Left hindlimb (tissue), 1 donor: Measurements from ENCODE around the gene TMEFF2.
A peak's percentile ranks its signal among the peaks of the same experiment; 100 is the strongest.
"Not testable (repeated sequence)": the region's sequence is repeated elsewhere in the genome, so short reads cannot be mapped to it uniquely, and the experiment has no call there.

ENCODE experiments used
- DNase-seq: peaks from one replicate; pipeline ENCODE4 v3.0.0-alpha.2; 2018

Gene TMEFF2

DNA sequence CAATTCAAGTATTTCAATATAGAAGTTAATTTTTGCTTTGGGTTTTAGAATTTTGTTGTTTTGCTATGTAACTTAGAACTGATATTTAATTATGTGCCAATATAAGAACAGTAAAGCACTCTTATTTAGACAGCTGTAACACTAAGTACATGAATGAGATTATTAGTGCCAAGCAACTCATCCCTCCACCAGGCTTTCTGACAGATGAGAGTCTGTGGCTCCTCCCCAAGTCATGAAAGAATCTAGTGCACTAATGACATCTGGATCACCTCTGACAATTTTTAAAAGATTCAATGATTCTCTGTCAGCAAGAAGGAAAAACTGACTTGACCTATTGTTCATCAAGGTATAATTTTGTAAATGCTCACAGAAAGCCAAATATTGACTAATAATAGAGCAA, 67.8 kb downstream of the TMEFF2 start:
- DNase-seq = no peak

DNA sequence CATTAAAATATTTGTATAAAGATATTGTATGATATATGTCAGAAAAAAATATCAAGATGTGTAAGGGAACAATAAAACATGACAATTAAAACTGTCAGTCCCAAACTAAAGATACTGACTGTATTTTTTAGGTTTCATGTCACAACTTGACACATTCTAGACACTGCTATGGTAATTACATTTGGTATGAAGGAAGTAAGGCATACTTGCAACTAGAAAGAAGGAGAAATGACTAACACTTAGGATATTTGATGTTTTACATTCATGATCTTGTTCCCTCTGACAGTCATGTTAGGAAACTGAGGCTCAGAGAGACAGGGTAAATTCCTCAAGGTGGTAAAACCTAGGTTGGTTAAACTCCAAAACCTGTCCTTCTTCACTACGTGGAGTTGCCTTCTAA, 68.3 kb downstream of the TMEFF2 start:
- no peak for DNase-seq

DNA sequence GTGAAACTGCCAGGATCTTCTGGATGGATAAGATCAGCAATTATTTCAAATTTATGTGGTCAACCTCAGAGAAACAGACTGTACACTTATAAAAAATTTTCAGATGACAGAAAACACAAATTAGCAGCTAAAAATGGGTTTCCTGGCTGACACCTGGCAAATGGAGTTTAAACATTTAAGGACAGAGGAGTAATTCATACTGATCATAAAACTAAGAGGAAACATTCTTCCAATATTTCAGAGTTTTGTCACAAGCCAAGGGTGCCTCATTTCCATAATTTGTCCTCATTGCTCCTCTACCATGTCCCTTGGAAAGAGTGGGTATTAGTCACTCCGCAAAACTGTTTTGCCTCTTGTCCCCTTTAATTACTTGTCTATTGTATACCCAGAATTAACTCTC, 70.2 kb downstream of the TMEFF2 start:
- DNase-seq = no peak

DNA sequence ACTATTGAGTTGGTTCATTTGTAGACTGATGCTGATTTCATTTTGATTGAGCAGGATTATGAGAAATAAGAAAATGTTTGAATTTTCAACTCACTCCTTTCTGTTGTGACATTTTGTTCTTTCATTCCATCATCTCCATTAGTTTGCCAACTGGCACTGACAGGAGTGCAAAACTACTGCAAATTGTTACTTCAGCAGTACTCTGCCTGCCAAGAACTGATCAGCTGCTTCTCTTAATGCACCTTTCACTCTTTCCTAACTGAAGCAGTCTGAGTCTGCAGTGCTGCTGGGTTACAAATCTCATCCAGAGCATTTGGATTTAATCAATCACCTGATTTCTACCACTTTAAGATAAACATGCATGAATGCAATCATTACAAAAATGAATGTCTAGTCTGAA, 70.9 kb downstream of the TMEFF2 start:
- peak; percentile 35 for DNase-seq

DNA sequence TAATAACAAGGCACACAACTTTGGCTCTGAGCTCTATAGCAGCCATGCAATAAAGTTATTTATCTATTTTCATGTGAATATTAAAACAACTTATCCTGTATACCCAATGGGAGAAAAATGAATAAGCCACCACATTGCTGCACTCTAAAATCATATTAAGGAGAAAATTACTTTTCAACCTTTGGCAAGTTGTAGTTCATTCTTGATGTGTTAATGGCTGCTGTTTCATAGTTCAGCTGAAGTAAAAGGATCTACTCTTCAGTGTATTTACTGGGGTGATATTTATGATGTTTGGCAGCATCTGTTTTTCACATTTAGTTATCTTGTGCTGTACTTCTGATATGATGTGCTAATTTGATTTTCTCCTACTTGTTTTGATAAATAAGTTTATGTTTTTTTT, 71.8 kb downstream of the TMEFF2 start:
- DNase-seq = no peak

DNA sequence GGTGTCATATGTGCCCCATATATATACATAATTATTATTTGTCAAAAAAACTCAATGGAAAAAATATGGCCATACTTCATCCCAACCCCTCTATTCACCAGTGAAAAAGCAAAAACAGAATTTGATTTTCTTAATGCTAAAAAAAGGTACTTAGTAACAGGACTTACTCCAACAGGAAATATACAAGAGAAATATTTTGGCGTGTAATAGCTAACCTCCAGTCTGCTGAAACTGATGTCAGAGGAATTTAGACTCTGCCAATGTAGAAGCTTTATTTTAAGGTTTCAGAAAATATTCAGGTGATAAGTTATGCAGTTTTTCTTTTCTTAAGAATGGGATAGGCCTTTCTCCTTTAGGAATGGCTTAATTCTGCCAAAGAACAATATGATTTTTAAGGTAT, 72.6 kb downstream of the TMEFF2 start:
- DNase-seq = no peak

DNA sequence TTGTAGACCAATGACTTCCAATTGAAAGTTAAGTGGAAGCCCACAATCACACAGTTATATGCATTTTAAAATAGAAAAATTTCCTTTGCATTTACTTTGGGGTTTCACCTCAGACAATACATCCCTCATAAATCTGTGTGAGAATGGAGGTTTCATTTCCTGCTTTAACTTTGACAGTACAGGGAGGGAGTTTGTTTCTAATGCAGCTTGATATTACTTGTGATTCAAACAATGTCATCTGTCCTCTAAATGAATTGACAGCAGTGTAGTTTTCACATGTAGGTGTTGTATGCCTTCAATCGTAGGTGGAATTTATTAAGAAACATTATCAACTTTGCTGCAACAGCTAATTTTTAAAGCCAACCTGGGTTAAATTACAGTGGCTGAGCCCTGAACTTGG, 75.2 kb downstream of the TMEFF2 start:
- no peak for DNase-seq

DNA sequence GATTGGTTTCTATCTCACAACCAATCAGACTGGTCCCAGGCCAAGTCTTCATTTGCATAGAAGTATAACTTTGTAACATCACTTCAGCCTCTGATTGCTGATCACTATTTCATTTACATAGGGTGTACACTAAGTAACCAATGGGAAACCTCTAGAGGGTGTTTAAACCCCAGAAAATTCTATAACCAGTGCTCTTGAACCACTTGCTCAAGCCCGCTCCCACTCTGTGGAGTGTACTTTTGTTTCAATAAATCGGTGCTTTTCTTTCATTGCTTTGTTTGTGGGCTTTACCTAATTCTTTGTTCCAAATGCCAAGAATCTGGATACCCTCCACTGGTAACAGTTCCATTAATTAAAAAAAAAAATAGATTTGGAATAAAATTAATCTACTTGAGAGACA, 77.0 kb downstream of the TMEFF2 start:
- no peak for DNase-seq

DNA sequence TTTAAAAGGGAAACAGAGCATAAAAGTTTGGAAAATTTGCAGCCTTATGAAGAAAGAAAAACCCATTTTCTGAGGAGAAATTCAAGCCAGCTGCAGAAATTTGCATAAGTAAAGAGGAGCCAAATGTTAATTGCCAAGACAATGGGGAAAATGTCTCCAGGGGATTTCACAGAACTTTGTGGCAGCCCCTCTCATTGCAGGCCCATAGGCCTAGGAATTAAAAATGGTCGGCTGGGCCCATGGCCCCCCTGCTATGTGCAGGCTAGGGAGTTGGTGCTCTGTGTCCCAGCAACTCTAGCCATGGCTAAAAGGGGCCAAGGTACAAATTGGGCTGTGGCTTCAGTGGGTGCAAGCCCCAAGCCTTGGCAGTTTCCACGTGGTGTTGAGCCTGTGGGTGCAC, 83.2 kb downstream of the TMEFF2 start:
- not testable (repeated sequence) for DNase-seq

DNA sequence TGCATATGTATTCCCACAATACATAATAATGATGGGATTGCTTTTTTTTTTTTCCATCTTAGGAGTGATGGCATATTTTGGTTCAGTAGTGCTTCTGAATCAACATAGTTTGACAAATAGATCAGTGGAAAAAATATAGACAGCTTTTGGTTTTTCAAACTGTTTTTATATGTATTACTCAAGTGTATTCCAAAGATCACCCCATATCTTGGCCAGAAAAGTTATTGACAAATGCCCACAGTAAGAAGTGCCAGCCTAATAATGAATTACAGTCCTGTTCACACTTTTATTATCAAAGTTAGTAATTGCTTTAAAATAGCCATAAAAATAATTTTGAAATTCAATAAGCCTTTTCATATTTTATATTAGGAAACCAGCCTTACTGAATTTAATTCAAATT, 95.0 kb downstream of the TMEFF2 start:
- DNase-seq = no peak

DNA sequence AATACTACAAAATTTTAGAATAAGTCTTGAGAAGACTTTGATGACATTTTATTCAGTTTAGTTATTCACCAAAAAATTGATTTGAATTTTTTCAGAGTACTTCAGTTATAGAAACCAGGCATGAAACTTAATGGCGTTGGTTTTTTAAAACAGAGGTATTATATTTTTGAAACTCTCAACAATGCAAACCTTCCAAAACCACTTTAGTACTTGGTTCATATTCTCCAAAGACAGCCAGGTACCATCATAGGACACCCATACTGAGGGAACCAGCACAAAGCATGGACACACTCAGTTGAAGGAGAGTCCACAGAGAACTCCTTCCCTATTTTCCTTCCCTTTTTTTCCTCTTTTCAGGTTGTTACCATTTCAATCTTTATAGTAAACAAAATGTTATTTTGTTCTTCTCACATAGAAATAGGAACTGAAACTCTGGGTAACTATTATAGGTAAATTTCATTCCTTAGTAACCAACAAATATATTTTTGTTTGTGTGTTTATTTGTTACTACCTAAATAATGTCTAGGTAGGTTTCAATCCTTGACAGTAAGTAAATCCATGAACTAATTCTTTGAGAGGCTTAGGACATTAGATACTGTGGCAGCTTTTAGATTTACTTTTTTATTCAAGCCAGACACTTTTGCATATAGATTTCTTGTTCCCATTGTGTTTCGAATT, 95.8 kb downstream of the TMEFF2 start:
- no peak for DNase-seq

DNA sequence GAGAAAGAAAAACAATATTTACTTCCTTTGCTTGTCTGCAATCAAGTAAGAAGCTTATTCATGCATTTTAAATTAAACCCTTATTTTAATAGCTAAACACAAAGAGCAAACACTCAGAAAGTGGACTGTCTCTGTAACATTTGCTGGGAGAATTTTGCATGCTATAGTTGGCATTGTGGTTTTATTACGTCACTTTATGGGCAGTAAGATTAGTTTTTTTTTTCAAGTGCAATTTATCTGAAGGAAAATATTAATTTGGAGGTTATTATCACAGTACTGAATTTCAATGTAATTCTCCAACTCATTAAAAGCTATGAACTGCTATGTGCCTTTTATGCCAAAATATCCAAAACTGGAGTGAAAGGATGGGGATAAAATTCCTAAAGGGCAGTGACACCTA, 103.3 kb downstream of the TMEFF2 start:
- DNase-seq = no peak

DNA sequence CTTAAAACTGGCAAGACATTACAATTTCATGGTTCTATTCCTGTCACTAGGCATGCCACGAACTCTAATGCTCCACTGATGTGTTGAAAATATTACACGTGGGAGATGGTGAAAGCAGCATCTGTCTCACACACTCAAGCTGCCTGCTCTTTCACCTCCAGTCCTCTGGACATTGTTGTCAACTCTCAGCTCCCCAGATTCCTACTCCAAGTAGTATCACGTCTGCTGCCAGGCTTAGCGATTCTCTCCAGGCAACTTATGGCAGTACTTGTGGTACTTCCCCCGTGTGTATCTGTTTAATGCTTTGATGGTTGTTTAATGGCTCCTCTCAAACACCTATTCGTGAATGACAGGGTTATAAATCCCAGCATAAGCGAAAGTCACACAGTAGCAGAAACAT, 103.8 kb downstream of the TMEFF2 start:
- DNase-seq = no peak

DNA sequence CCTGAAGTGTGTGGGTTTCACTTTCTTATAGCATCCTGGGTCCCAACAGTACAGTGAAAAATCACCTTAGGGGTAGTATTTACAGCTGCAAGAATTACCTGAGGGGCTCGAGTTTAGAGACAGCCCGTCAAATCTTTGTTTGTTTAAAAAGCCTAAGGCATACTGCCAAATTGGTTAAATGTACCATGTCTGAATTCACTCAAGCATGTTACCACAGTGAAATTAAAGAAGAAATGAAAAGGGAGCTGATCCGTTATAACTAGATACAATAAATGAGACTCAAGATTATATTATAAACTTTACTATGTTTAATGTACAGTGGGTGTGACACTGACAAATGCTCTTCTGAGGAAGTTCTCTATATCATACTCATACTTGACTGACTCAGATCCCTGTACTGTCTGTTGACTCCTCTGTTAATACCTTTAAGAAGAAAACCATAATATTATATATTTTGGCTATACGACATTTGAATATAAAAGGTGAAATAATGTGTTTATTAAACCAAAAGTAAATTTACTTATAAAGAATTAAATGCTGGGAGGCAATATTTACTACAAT, 107.3 kb downstream of the TMEFF2 start:
- DNase-seq = no peak

DNA sequence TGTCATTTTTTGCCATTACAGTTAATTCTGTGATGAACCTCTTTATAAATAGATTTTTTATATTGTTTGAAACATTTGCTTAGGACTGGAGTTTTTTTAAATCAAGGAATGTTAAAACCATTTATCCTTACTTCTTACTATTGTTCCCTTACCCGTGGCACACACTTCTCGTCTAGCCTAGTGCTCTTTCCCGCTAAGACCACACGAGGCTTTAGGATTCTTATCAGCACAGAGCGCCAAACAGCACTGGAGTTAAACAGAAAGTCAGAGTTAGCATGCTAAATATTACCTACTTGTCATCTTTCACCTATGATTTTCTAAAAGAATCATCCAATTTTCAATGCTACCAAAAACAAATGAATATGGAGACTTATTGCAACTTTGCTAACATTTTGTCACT, 112.6 kb downstream of the TMEFF2 start:
- no peak for DNase-seq

DNA sequence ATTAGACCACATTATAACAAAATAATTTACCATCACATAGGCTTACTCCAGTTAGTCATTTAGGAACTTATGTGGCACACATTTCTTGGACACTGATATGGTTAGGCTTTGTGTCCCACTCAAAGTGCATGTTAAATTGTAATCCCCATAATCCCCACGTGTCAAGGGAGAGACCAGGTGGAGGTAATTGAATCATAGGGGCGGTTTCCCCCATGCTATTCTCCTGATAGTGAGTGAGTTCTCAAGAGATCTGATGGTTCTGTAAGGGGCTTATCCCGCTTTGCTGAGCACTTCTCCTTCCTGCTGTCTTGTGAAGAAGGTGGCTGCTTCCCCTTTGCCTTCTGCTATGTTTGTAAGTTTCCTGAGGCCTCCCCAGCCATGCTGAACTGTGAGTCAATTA, 114.6 kb downstream of the TMEFF2 start:
- not testable (repeated sequence) for DNase-seq

DNA sequence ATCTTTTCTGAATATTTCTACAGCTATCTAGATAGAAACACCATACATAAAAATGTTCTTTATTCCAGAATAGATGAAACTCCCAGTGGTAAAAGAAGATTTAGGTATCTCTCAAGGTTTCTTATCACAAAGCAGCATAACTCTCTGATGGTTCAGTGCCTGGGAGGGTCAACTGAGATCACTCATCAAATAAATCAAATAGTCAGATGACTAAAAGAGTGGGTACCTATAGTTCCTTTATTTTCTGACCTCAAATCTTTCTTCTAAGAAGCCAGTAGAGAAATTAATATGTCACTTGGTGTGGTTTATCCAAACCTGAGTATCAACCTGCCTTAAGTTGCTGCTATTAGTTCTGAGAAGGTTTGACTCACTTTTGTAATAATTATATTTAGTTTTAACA, 120.9 kb downstream of the TMEFF2 start:
- DNase-seq = no peak

DNA sequence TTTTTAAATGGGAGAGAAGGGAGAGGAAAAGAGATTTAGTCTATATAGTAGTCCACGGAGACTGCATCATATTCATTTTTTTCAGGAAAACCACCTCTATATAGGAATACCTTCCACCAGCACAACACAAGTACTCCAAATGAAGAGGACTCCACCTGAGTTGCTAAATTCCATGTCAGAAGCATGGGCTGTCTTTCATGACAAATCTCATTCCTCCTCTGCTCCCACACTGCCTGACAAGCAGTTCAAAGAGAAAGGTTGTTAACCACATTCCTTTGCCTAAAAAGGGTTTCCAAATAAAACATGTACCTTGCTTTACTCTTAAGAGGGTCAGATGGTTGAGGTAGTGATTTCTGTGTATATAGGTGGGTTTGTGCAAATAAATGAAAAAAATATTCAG, 122.0 kb downstream of the TMEFF2 start:
- no peak for DNase-seq

DNA sequence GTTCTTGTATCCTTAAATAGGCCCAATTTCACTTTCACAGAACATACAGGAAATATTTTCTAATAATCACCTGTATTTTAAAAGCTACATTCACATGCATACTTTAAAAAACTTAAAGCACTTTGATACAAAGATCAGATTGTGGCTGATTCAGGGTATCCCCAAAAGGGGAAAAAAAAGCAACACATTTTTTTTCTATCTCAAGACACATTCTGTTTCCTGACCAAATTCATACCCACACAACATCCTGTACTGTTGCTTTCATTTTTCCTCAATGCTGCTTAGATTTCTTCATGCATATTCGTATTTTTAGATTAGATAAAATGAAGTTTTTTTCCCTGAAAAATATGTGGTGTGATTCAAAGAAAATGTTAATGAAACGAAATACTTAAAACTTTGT, 122.5 kb downstream of the TMEFF2 start:
- DNase-seq = no peak

DNA sequence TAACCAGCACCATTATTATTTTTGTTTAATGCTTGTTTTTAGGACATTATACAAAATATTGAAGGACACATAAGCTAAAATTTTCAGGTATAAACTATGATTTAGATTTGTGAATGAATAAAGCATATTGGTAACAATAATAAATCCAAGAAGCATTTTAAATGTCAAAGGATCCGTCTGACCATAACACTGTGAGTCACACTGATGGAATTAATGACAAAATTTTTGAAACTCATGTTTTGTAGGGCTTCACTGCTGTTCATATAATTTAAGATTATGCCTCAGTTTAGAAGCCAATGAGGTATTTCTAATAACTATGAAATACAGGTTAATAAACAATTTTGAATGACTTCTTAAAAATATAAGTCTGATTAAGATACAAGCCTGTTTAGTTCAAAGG, 124.6 kb downstream of the TMEFF2 start:
- DNase-seq = no peak

DNA sequence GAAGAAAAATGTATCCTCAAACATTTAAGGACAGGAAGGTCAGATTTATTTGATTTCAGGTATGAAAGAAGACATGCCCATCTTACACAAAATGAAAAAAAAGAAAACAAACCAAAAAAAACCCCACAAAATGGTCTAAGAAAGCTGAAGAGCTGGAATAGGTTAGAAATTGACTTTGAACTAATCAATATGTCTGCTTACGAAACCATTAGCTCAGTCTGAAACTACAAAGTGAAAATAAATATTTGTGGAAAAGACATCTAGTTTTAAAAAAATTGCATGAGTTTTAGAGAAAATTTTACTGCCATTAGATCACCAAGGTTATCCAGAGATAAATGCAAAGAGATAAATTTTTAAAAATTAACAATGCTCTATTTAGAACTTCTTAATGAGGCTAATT, 125.3 kb downstream of the TMEFF2 start:
- DNase-seq = no peak

DNA sequence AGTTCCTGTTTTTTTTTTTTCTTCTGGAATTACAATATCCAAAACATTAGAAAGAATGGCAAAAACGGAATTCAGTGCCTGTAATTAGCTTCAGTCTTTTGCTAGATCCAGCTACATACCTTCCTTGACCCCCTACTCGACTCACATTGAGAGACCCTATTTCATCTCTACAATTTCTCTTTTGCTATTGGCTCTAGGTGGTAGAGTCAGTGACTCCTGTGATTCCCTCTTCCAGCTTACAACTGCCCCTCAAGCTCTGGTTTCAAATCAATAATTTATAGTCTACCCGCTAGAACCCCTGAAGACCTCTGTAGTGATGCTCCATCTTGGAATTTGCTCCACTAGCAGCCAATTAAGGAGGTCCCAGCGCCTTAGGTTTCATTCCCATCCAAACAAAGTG, 125.8 kb downstream of the TMEFF2 start:
- DNase-seq = no peak

DNA sequence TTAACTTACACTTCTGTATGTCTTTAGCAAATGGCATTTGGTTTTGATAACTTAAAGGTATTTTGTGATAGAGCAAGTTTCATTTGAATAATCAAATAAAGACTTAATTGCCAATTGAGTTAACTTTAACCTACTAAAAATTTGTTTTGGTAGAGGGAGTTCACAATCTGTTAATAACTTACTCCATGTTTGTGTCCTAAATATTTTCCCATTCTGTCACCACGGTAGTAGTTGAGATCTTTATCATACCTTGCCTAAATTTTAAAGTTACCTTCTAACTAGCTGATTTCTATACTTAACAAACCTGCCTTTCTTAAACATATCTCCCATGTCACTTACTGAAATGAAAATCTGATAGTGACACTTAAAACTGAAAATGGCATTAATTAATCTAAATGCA, 127.1 kb downstream of the TMEFF2 start:
- no peak for DNase-seq

DNA sequence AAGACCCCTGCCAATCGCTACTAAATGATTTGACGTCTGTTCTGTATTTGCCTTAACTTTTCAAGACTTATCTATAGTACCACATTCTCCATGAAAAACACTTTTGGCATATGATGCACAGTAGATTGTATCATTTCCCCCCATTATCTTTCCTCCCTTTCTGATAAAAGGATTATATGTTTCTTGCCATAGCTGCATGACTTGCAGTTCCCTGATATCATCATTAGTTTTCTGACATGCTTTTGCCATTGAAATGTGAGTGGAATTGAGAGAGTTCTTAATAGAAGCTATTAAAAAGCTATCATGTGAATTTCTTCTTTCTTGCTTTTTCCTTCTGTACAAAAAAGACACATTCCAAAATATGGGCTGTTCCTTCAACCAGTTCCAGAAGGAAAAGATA, 130.3 kb downstream of the TMEFF2 start:
- no peak for DNase-seq

DNA sequence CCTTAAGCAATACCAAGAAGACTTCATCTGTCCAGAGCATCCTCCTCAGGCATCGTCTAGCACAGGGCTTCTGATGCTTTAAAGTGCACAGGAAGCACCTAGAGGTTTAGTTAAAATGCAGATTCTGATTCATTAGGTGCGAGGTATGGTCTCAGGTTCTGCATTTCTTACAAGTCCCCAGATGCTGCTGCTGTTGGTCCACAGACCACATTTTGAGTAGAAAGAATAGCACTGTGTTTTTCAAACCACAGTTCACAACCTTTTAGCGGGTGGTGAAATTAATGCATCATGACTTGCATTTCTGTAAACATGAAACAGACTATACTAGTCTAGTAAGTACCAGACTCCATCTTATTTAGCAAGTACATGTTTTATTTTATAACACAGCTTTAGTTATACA, 134.6 kb downstream of the TMEFF2 start:
- DNase-seq = no peak
